ENCODE data around the gene CLEC4G. TPM values are rescaled to one million over a fixed set of nuclear protein-coding genes. Genes with fewer than 3 reads are reported as not detected.

CLEC4G gene
- total and polyA plus RNA-seq, 9 of the 15 experiments (the other 6 are each of a cell fraction or from before 2014, with no cell fraction given) = not detected

GRCh38 chr19:7715671-7716070, 16.2 kb downstream of the CLEC4G start:
- Histone ChIP-seq H3K4me1 (replicated peaks in 1 of 2; ENCODE audit: control insufficient read depth in 2 of 2, insufficient read depth in 2 of 2, low read length in 2 of 2) (no peaks in the 10 kb centered on the region; a peak in 1 of 5 replicates), H3K27ac (ENCODE audit: extremely low read depth, low read depth, low read length) (no peak overlapping the region), H3K27me3 (ENCODE audit: control insufficient read depth in 2 of 2, insufficient read depth in 2 of 2, low read length in 2 of 2) (peaks cover 4 to 6% of the 10 kb centered on the region in 2 experiments; a peak in 3 of 5 replicates), H3K4me3 (no peak overlapping the region), H2AFZ (ENCODE audit: low read depth, low read length) (no peak overlapping the region), H3K9me3 (replicated peaks; ENCODE audit: control insufficient read depth, insufficient read depth, low read depth, low read length) (no peaks in the 10 kb centered on the region), H3K36me3 (ENCODE audit: control insufficient read depth, insufficient read depth, low read length) (no peaks in the 10 kb centered on the region), H3K9me1 (ENCODE audit: control insufficient read depth, insufficient read depth, low read length) (no peaks in the 10 kb centered on the region), H3K9ac (ENCODE audit: insufficient read depth in 1 of 2, low read depth in 2 of 2, low read length in 2 of 2) (no peak overlapping the region), H4K20me1 (replicated peaks; ENCODE audit: control insufficient read depth, insufficient read depth, low read length) (no peaks in the 10 kb centered on the region), H3K4me2 (ENCODE audit: insufficient read depth, low read length) (no peak overlapping the region), H3K79me2 (ENCODE audit: control insufficient read depth, insufficient read depth, low read length) (no peaks in the 10 kb centered on the region)
- no TSS peak for BruUV-seq (replicated peaks)
- 0% methylated on average over 1 of the region's 1 CpG for WGBS (ENCODE audit: insufficient coverage, low coverage, missing lambda C conversion rate)
- FAIRE-seq (no peak), ATAC-seq (no peak), DNase-seq (ENCODE audit: extremely low read depth in 1 of 4, low spot score in 3 of 4) (no peak)
- in situ Hi-C loops (cut with MboI) (no loop called here), intact Hi-C loops (cut with micrococcal nuclease) (no loop called here)
- POLR2A ChIA-PET = no interaction called here
- CTCF ChIA-PET (ENCODE audit: low intra/inter-chr PET ratio) = no interaction called here
- TF ChIP-seq PPARD (CRISPR knock-in tag; IDR thresholded peaks at IDR 0.05) (no peak), EHMT2 (IDR thresholded peaks at IDR 0.05) (no peak), DLX4 (CRISPR knock-in tag; IDR thresholded peaks at IDR 0.05) (no peak), FOXA3 (CRISPR knock-in tag; conservative IDR thresholded peaks at IDR 0.05 in 1 of 2, IDR thresholded peaks at IDR 0.05 in 1 of 2) (no peak), ZNF347 (CRISPR knock-in tag; IDR thresholded peaks at IDR 0.05; ENCODE audit: low read depth) (no peak), L3MBTL2 (IDR thresholded peaks at IDR 0.05) (no peak), JUND (IDR thresholded peaks at IDR 0.05; ENCODE audit: borderline replicate concordance, low read depth, low read length) (no peak), JUND (tag; IDR thresholded peaks at IDR 0.05; ENCODE audit: borderline replicate concordance, low read depth, low read length) (no peak), THAP7 (CRISPR knock-in tag; IDR thresholded peaks at IDR 0.05) (no peak), ZNF212 (CRISPR knock-in tag; IDR thresholded peaks at IDR 0.05) (no peak), SMAD2 (IDR thresholded peaks at IDR 0.05; ENCODE audit: low read depth, low read length) (no peak)
